Sigmoid colon (tissue), 4 donors: ENCODE data around the gene SLC6A1.

Experiments used
- EP300 ChIP-seq, 4 donors: sonication (generic); formaldehyde crosslinking; IDR thresholded peaks; one replicate each; pipeline ENCODE4 v1.6.1; 2017; ENCODE audit warnings: antibody characterized with exemption in 4 of 4
- POLR2AphosphoS5 ChIP-seq, 4 donors: sonication (generic); formaldehyde crosslinking; IDR thresholded peaks; one replicate each; pipeline ENCODE4 v1.6.1; 2017; ENCODE audit warnings: antibody characterized with exemption in 4 of 4
- TF ChIP-seq, protein P1 (sequence below), 4 experiments: fragments of 450-650 bp in 3 of 4; fragments of 200-600 bp in 1 of 4; IDR thresholded peaks; one replicate each; pipeline ENCODE4 v1.5.1; 2016 to 2019; ENCODE audit warnings: antibody characterized with exemption in 4 of 4, mild to moderate bottlenecking in 3 of 4, moderate library complexity in 2 of 4

DNA sequence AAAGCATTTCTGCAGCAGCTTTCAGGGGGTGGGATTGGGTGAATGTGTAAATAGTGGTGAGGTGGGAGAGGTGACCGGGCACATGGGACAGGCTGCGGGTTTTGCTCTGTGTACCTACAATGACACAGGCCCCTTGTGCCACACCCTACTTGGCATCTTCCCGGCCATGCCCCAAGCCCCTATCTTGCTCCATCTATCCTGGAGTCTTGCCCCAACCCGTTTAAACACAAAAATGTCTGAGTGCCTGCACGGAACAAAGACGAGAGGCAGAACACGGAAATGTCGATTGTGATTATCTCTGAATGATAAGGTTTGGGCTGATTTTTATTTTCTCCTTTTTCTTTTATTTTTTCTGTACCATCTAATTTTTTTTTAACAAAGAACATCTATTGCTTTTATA, 46.0 kb upstream of the SLC6A1 start:
- TF ChIP-seq EP300 (IDR thresholded peaks at IDR 0.05) (no peak), POLR2AphosphoS5 (IDR thresholded peaks at IDR 0.05) (no peak)
- TF ChIP-seq, protein P1, sequence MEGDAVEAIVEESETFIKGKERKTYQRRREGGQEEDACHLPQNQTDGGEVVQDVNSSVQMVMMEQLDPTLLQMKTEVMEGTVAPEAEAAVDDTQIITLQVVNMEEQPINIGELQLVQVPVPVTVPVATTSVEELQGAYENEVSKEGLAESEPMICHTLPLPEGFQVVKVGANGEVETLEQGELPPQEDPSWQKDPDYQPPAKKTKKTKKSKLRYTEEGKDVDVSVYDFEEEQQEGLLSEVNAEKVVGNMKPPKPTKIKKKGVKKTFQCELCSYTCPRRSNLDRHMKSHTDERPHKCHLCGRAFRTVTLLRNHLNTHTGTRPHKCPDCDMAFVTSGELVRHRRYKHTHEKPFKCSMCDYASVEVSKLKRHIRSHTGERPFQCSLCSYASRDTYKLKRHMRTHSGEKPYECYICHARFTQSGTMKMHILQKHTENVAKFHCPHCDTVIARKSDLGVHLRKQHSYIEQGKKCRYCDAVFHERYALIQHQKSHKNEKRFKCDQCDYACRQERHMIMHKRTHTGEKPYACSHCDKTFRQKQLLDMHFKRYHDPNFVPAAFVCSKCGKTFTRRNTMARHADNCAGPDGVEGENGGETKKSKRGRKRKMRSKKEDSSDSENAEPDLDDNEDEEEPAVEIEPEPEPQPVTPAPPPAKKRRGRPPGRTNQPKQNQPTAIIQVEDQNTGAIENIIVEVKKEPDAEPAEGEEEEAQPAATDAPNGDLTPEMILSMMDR (IDR thresholded peaks at IDR 0.05) = no peak
